HepG2 (cell line): ENCODE data around the gene RBSN. TPM values are rescaled to one million over a fixed set of nuclear protein-coding genes. Genes with fewer than 3 reads are reported as not detected.

Source experiments
- ATAC-seq: fragments of 200-7000 bp; cut with Tn5 transposase; 3 replicates; pipeline ENCODE4 v1.9.1; 2020; ENCODE audit warnings: mild to moderate bottlenecking, moderate library complexity
- BruUV-seq: library from RNA; stranded (reverse); fragments of 400-500 nt; replicated peaks from 2 replicates; lab custom pipeline; 2021; lab: Mats Ljungman, UMichigan
- CTCF ChIA-PET: fragments of 300-600 bp; formaldehyde crosslinking; extraction: SDS; loops from one replicate; lab custom pipeline; 2021; ENCODE audit warnings: low total read pairs, inconsistent platforms, low intra/inter-chr PET ratio; lab: Yijun Ruan, JAX
- POLR2A ChIA-PET: fragments of 350-600 bp; sonication (Branson Sonifier 250); formaldehyde crosslinking; loops from one replicate; lab custom pipeline; 2020; ENCODE audit warnings: antibody characterized with exemption, inconsistent platforms; lab: Yijun Ruan, JAX
- DNase-seq: peaks from one replicate; pipeline ENCODE4 v3.0.0-alpha.2; 2015; ENCODE audit warnings: low spot score
- FAIRE-seq: peaks from 3 replicates; lab custom pipeline; 2011; peaks lifted over from hg19 to GRCh38; lab: Jason Lieb, UNC
- H2AFZ ChIP-seq: one replicate; pipeline ENCODE4 v1.6.1; 2011; ENCODE audit warnings: low read length, inconsistent platforms
- H3K27ac ChIP-seq: fragments of 300-600 bp; 3 replicates; pipeline ENCODE4 v1.8.0; 2011; ENCODE audit warnings: mixed run types, mild to moderate bottlenecking, mixed read lengths, low read length, inconsistent platforms; ENCODE audit not compliant: insufficient read depth; ENCODE audit errors: extremely low read length
- H3K27me3 ChIP-seq, 2 experiments: fragments of 200-600 bp in 1 of 2; 2 replicates in 1 of 2; 3 replicates in 1 of 2; pipeline versions ENCODE4 v1.6.0 to v1.8.0; 2011; ENCODE audit warnings: low read length in 2 of 2, mild to moderate bottlenecking in 2 of 2, moderate library complexity in 2 of 2, inconsistent platforms in 1 of 2; ENCODE audit not compliant: insufficient read depth in 2 of 2, control insufficient read depth in 1 of 2
- H3K36me3 ChIP-seq, 2 experiments: fragments of 200-600 bp in 1 of 2; replicated peaks in 1 of 2; 2 replicates in 1 of 2; 3 replicates in 1 of 2; pipeline versions ENCODE4 v1.5.1 to v1.8.0; 2011; ENCODE audit warnings: low read length in 2 of 2, inconsistent platforms in 1 of 2; ENCODE audit not compliant: insufficient read depth in 2 of 2, control insufficient read depth in 1 of 2
- H3K4me1 ChIP-seq: 2 replicates; pipeline ENCODE4 v1.5.1; 2012; ENCODE audit warnings: low read length, inconsistent platforms; ENCODE audit not compliant: insufficient read depth
- H3K4me2 ChIP-seq: 2 replicates; pipeline ENCODE4 v1.6.0; 2011; ENCODE audit warnings: low read depth, low read length, inconsistent platforms
- H3K4me3 ChIP-seq, 3 experiments: fragments of 200-600 bp in 1 of 3; sonication (generic), shearing (Covaris generic) in 1 of 3; replicated peaks in 1 of 3; 2 replicates each; pipeline ENCODE4 v1.5.1; 2011 to 2016; ENCODE audit warnings: low read length in 3 of 3, inconsistent platforms in 2 of 3, low read depth in 2 of 3, mild to moderate bottlenecking in 2 of 3, control low read depth in 1 of 3, mixed read lengths in 1 of 3; ENCODE audit not compliant: insufficient read depth in 1 of 3
- H3K79me2 ChIP-seq: one replicate; pipeline ENCODE4 v1.6.1; 2011; ENCODE audit warnings: low read length, inconsistent platforms; ENCODE audit not compliant: insufficient read depth
- H3K9ac ChIP-seq: 2 replicates; pipeline ENCODE4 v1.6.0; 2011; ENCODE audit warnings: mild to moderate bottlenecking, low read depth, low read length, inconsistent platforms; ENCODE audit not compliant: insufficient read depth
- H3K9me3 ChIP-seq: 2 replicates; pipeline ENCODE4 v1.5.1; 2012; ENCODE audit warnings: mild to moderate bottlenecking, low read length
- H4K20me1 ChIP-seq: 2 replicates; pipeline ENCODE4 v1.6.0; 2011; ENCODE audit warnings: inconsistent platforms, mild to moderate bottlenecking, low read length, moderate library complexity; ENCODE audit not compliant: insufficient read depth
- CBFB ChIP-seq: sonication (generic); formaldehyde crosslinking; IDR thresholded peaks from 2 replicates; pipeline ENCODE4 v1.4.0; 2020; ENCODE audit warnings: missing genetic modification reagents
- CEBPG ChIP-seq: IDR thresholded peaks from 2 replicates; pipeline ENCODE4 v1.6.1; 2016
- CENPBD1 ChIP-seq: sonication (generic); formaldehyde crosslinking; IDR thresholded peaks from 2 replicates; pipeline ENCODE4 v1.8.0; 2022; ENCODE audit warnings: missing genetic modification reagents, low read depth, mild to moderate bottlenecking, borderline replicate concordance
- CENPT ChIP-seq: sonication (generic); formaldehyde crosslinking; IDR thresholded peaks from 2 replicates; pipeline ENCODE4 v1.8.0; 2022; ENCODE audit warnings: low read depth, mild to moderate bottlenecking, moderate library complexity, missing genetic modification reagents
- DPF2 ChIP-seq: sonication (generic); formaldehyde crosslinking; IDR thresholded peaks from 2 replicates; pipeline ENCODE4 v1.4.0; 2020; ENCODE audit warnings: mild to moderate bottlenecking, low read depth, missing genetic modification reagents, borderline replicate concordance
- EEA1 ChIP-seq: sonication (generic); formaldehyde crosslinking; IDR thresholded peaks from 2 replicates; pipeline ENCODE4 v1.5.1; 2020; ENCODE audit warnings: mild to moderate bottlenecking, missing genetic modification reagents, borderline replicate concordance
- HDAC2 ChIP-seq: sonication (generic); formaldehyde crosslinking; IDR thresholded peaks from 2 replicates; pipeline ENCODE4 v1.4.0; 2020; ENCODE audit warnings: missing genetic modification reagents
- JDP2 ChIP-seq: sonication (generic); formaldehyde crosslinking; IDR thresholded peaks from 2 replicates; pipeline ENCODE4 v1.8.1; 2022; ENCODE audit warnings: missing genetic modification reagents, borderline replicate concordance
- NFAT5 ChIP-seq: sonication (generic); formaldehyde crosslinking; IDR thresholded peaks from 2 replicates; pipeline ENCODE4 v1.4.0; 2020; ENCODE audit warnings: missing genetic modification reagents
- NONO ChIP-seq, 2 experiments: fragments of 450-650 bp in 1 of 2; sonication (generic) in 1 of 2; formaldehyde crosslinking in 1 of 2; IDR thresholded peaks in 1 of 2; conservative IDR thresholded peaks in 1 of 2; 2 replicates each; pipeline versions ENCODE4 v1.6.1 to v1.8.0; 2017 to 2022; ENCODE audit warnings: mild to moderate bottlenecking in 1 of 2, missing genetic modification reagents in 1 of 2, moderate library complexity in 1 of 2
- TSC22D2 ChIP-seq: sonication (generic); formaldehyde crosslinking; IDR thresholded peaks from 2 replicates; pipeline ENCODE4 v1.5.1; 2020; ENCODE audit warnings: missing genetic modification reagents, mild to moderate bottlenecking, borderline replicate concordance
- ZNF557 ChIP-seq: sonication (generic); formaldehyde crosslinking; IDR thresholded peaks from 2 replicates; pipeline ENCODE4 v1.4.0; 2020; ENCODE audit warnings: missing genetic modification reagents
- ZNF790 ChIP-seq: sonication (generic); formaldehyde crosslinking; IDR thresholded peaks from 2 replicates; pipeline ENCODE4 v1.8.0; 2022; ENCODE audit warnings: missing genetic modification reagents, mild to moderate bottlenecking, borderline replicate concordance
- WGBS: methylation state at CpG from one replicate; pipeline ENCODE4 v1.1.6; 2017; ENCODE audit warnings: low lambda C conversion rate; 5-methylcytosine and 5-hydroxymethylcytosine counted together
- in situ Hi-C: cut with HindIII; loops from 2 replicates; pipeline ENCODE4 v1.10.0; 2017; ENCODE audit warnings: low pct_unique_long_range_greater_than_20kb; ENCODE audit not compliant: extremely low pct_ligation_motif_present
- intact Hi-C: fragments of 100-400 bp; cut with micrococcal nuclease; formaldehyde crosslinking; loops from one replicate; pipeline ENCODE4 v1.10.0; 2022; ENCODE audit not compliant: unreplicated experiment
- polyA plus RNA-seq, 8 experiments: library from polyadenylated mRNA; depleted of rRNA in 3 of 8; stranded (reverse) in 7 of 8; unstranded in 1 of 8; fragments of >200 nt; fragmentation: Illumina TruSeq in 4 of 8; extraction: Trizol in 4 of 8; gene quantifications; 2 replicates each; pipeline versions ENCODE4 v1.2.1 to v1.2.3, GENCODE V29; 2011 to 2016; ENCODE audit warnings: low read depth in 4 of 8, missing spikeins in 1 of 8, mixed read lengths in 1 of 8; ENCODE audit not compliant: insufficient read depth in 1 of 8
- total RNA-seq, 5 experiments: library from RNA; depleted of rRNA; stranded (reverse); fragments of >200 nt; fragmentation: Illumina TruSeq; extraction: Trizol; gene quantifications; 2 replicates each; pipeline ENCODE4 v1.2.3, GENCODE V29; 2016; ENCODE audit warnings: low read depth in 1 of 5
- TF ChIP-seq, protein P1 (sequence below): sonication (generic); formaldehyde crosslinking; IDR thresholded peaks from 2 replicates; pipeline ENCODE4 v1.4.0; 2020; ENCODE audit warnings: missing genetic modification reagents; ENCODE audit errors: not compliant biosample characterization

Gene RBSN
- total and polyA plus RNA-seq, 2 of the 13 experiments (the other 11 are each of a cell fraction or from before 2014, with no cell fraction given): 7.9 to 11.8 TPM

GRCh38 chr3:15064835-15065549 is 34.0 kb downstream of the RBSN start, which contains the start of gene MRPS25:
MRPS25 (minus strand) TSS chr3:15065315; CDS start chr3:15065194, 121 bp downstream.
- Histone ChIP-seq H3K36me3 (peaks cover 0 to 2% of the 10 kb centered on the region in 2 experiments; a peak in 1 of 5 replicates), H3K79me2 (peaks cover 26% of the 10 kb centered on the region), H3K9ac (peak within 1 kb of the TSS; percentile 97), H4K20me1 (peaks cover 20% of the 10 kb centered on the region), H3K9me3 (no peaks in the 10 kb centered on the region), H3K27me3 (no peaks in the 10 kb centered on the region; a peak in 1 of 5 replicates), H2AFZ (peak within 1 kb of the TSS; percentile 90), H3K4me2 (peak within 1 kb of the TSS; percentile 87), H3K27ac (peak within 1 kb of the TSS; percentile 77), H3K4me1 (peaks cover 25% of the 10 kb centered on the region), H3K4me3 (peak within 1 kb of the TSS; percentile 84 to 88 (median 87))
- DNase-seq (peak; percentile 83), FAIRE-seq (no peak), ATAC-seq (peak; percentile 95)
- in situ Hi-C loops: no loop called here
- BruUV-seq: TSS peak; percentile 61
- 0% methylated on average over 11 of the region's 69 CpGs for WGBS
- POLR2A ChIA-PET: interaction anchor here (0.6 to 2.3 kb wide), 11 partner anchors 9 to 159 kb away, joined by 3 to 14 read pairs (median 3); partner anchors contain the start of gene RBSN
- intact Hi-C loops: no loop called here
- CTCF ChIA-PET: no interaction called here
- TF ChIP-seq NFAT5 (CRISPR knock-in tag) (0 out of 2 replicates have a peak, but pooled peaks have one; percentile 65), JDP2 (no peak), CEBPG (CRISPR knock-in tag) (peak; percentile 43; the same call in 1 of the 2 replicates), EEA1 (no peak), HDAC2 (CRISPR knock-in tag) (peak; percentile 81), CENPBD1 (CRISPR knock-in tag) (no peak; the same call in 1 of the 2 replicates), CBFB (CRISPR knock-in tag) (peak; percentile 86), DPF2 (CRISPR knock-in tag) (no peak), ZNF557 (CRISPR knock-in tag) (no peak), ZNF790 (no peak), TSC22D2 (CRISPR knock-in tag) (no peak; the same call in 1 of the 2 replicates), NONO (IDR thresholded peaks at IDR 0.05) (no peak), NONO (CRISPR knock-in tag; conservative IDR thresholded peaks at IDR 0.05) (peak; percentile 88; the same call in 1 of the 2 replicates), CENPT (CRISPR knock-in tag) (0 out of 2 replicates have a peak, but pooled peaks have one; percentile 43)
- TF ChIP-seq, protein P1, sequence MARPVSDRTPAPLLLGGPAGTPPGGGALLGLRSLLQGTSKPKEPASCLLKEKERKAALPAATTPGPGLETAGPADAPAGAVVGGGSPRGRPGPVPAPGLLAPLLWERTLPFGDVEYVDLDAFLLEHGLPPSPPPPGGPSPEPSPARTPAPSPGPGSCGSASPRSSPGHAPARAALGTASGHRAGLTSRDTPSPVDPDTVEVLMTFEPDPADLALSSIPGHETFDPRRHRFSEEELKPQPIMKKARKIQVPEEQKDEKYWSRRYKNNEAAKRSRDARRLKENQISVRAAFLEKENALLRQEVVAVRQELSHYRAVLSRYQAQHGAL (CRISPR knock-in tag): no peak
